Liver (tissue), 9 donors: Measurements from ENCODE around the gene TTYH3. TPM values are rescaled to one million over a fixed set of nuclear protein-coding genes. Genes with fewer than 3 reads are reported as not detected.

ENCODE experiments used
- DNase-seq: peaks from one replicate; pipeline ENCODE4 v3.0.0-alpha.2; 2017; ENCODE audit warnings: low spot score
- H3K27ac ChIP-seq, 2 donors: one replicate each; pipeline ENCODE4 v1.7.0; 2013; ENCODE audit warnings: inconsistent platforms in 2 of 2, low read length in 2 of 2, control low read depth in 1 of 2, low read depth in 1 of 2, mild to moderate bottlenecking in 1 of 2
- H3K27me3 ChIP-seq, 4 donors: one replicate each; pipeline versions ENCODE4 v1.6.1 to v1.7.0; 2013; ENCODE audit warnings: low read length in 3 of 4, inconsistent platforms in 1 of 4, mild to moderate bottlenecking in 1 of 4, moderate library complexity in 1 of 4; ENCODE audit not compliant: control insufficient read depth in 4 of 4, insufficient read depth in 4 of 4
- H3K36me3 ChIP-seq, 4 donors: one replicate each; pipeline versions ENCODE4 v1.6.1 to v1.7.0; 2013; ENCODE audit warnings: low read length in 3 of 4, mild to moderate bottlenecking in 3 of 4, low read depth in 1 of 4, moderate library complexity in 1 of 4; ENCODE audit not compliant: control insufficient read depth in 4 of 4, insufficient read depth in 3 of 4
- H3K4me1 ChIP-seq, 4 donors: one replicate each; pipeline versions ENCODE4 v1.6.1 to v1.7.0; 2013; ENCODE audit warnings: low read length in 3 of 4, mild to moderate bottlenecking in 3 of 4, moderate library complexity in 1 of 4; ENCODE audit not compliant: control insufficient read depth in 4 of 4, insufficient read depth in 4 of 4
- H3K4me3 ChIP-seq, 3 donors: one replicate each; pipeline versions ENCODE4 v1.6.1 to v1.7.0; 2013; ENCODE audit warnings: low read length in 3 of 3, control low read depth in 1 of 3, low read depth in 1 of 3, mild to moderate bottlenecking in 1 of 3
- H3K9ac ChIP-seq, 2 donors: one replicate each; pipeline ENCODE4 v1.7.0; 2013; ENCODE audit warnings: low read length in 2 of 2, mild to moderate bottlenecking in 2 of 2, moderate library complexity in 2 of 2, control low read depth in 1 of 2, low read depth in 1 of 2
- H3K9me3 ChIP-seq, 4 donors: one replicate each; pipeline versions ENCODE4 v1.6.1 to v1.7.0; 2013; ENCODE audit warnings: low read length in 3 of 4; ENCODE audit not compliant: control insufficient read depth in 4 of 4
- ATF3 ChIP-seq: IDR thresholded peaks from 2 replicates; pipeline ENCODE4 v1.6.1; 2016; ENCODE audit warnings: antibody characterized with exemption
- CTCF ChIP-seq: fragments of 150-350 bp; IDR thresholded peaks from 2 replicates; pipeline ENCODE4 v1.5.1; 2017; ENCODE audit warnings: improper control_type of control experiment, low read depth, low read length; ENCODE audit not compliant: missing input control
- EGR1 ChIP-seq, 2 donors: IDR thresholded peaks; 2 replicates each; pipeline ENCODE4 v1.6.1; 2016 to 2018; ENCODE audit warnings: antibody characterized with exemption in 2 of 2, low read depth in 2 of 2
- FOXA1 ChIP-seq: IDR thresholded peaks from 2 replicates; pipeline ENCODE4 v1.6.1; 2016; ENCODE audit warnings: antibody characterized with exemption
- FOXA2 ChIP-seq: IDR thresholded peaks from 2 replicates; pipeline ENCODE4 v1.6.1; 2016; ENCODE audit warnings: antibody characterized with exemption
- GABPA ChIP-seq, 2 donors: IDR thresholded peaks in 1 of 2; conservative IDR thresholded peaks in 1 of 2; 2 replicates each; pipeline ENCODE4 v1.6.1; 2016; ENCODE audit warnings: antibody characterized with exemption in 2 of 2, mild to moderate bottlenecking in 1 of 2, moderate library complexity in 1 of 2
- HNF4A ChIP-seq, 2 donors: conservative IDR thresholded peaks; 2 replicates each; pipeline ENCODE4 v1.6.1; 2016; ENCODE audit warnings: antibody characterized with exemption in 2 of 2, mild to moderate bottlenecking in 2 of 2
- HNF4G ChIP-seq: IDR thresholded peaks from 2 replicates; pipeline ENCODE4 v1.6.1; 2016; ENCODE audit warnings: antibody characterized with exemption
- JUND ChIP-seq, 2 donors: IDR thresholded peaks; 2 replicates each; pipeline ENCODE4 v1.6.1; 2016; ENCODE audit warnings: antibody characterized with exemption in 2 of 2
- MAX ChIP-seq: IDR thresholded peaks from 2 replicates; pipeline ENCODE4 v1.6.1; 2016; ENCODE audit warnings: antibody characterized with exemption
- NR2F2 ChIP-seq: IDR thresholded peaks from 2 replicates; pipeline ENCODE4 v1.6.1; 2016; ENCODE audit warnings: antibody characterized with exemption
- RAD21 ChIP-seq, 2 donors: IDR thresholded peaks; 2 replicates each; pipeline ENCODE4 v1.6.1; 2016; ENCODE audit warnings: antibody characterized with exemption in 2 of 2, mild to moderate bottlenecking in 2 of 2
- REST ChIP-seq: IDR thresholded peaks from 2 replicates; pipeline ENCODE4 v1.6.1; 2016; ENCODE audit warnings: antibody characterized with exemption, mild to moderate bottlenecking
- RXRA ChIP-seq, 2 donors: IDR thresholded peaks; 2 replicates each; pipeline ENCODE4 v1.6.1; 2017 to 2018; ENCODE audit warnings: antibody characterized with exemption in 2 of 2, mild to moderate bottlenecking in 1 of 2
- SP1 ChIP-seq: IDR thresholded peaks from 2 replicates; pipeline ENCODE4 v1.6.1; 2018; ENCODE audit warnings: antibody characterized with exemption, mild to moderate bottlenecking
- TAF1 ChIP-seq: conservative IDR thresholded peaks from 2 replicates; pipeline ENCODE4 v1.6.1; 2016; ENCODE audit warnings: antibody characterized with exemption, mild to moderate bottlenecking
- YY1 ChIP-seq: IDR thresholded peaks from 2 replicates; pipeline ENCODE4 v1.6.1; 2016; ENCODE audit warnings: antibody characterized with exemption, mild to moderate bottlenecking
- ZBTB33 ChIP-seq: IDR thresholded peaks from 2 replicates; pipeline ENCODE4 v1.6.1; 2016; ENCODE audit warnings: antibody characterized with exemption
- WGBS: extraction: QIAGEN DNeasy Blood & Tissue Kit; methylation state at CpG from one replicate; pipeline ENCODE4 v1.1.7; 2013; 5-methylcytosine and 5-hydroxymethylcytosine counted together
- polyA plus RNA-seq, 2 donors: library from polyadenylated mRNA; stranded (reverse) in 1 of 2; unstranded in 1 of 2; fragments of 200-250 nt in 1 of 2; fragments of >200 nt in 1 of 2; fragmentation: Nextera tagmentation in 1 of 2; extraction: Ambion mirVana in 1 of 2; gene quantifications; one replicate each; pipeline versions ENCODE4 v1.2.1 to v1.2.3, GENCODE V29; 2013 to 2015
- total RNA-seq, 2 donors: library from RNA; depleted of rRNA; stranded (reverse); fragments of >200 nt; gene quantifications; one replicate each; pipeline ENCODE4 v1.2.3, GENCODE V29; 2014
- donor health status: healthy.
- donor health status: healthy.
- donor health status: healthy.
- donor health status: healthy.
- donor health status: healthy.

TTYH3 gene
- total and polyA plus RNA-seq, 4 donors, result 8.2 to 19.6 (median 17.4) TPM

GRCh38 chr7:2613098-2613930 is 18.5 kb upstream of the TTYH3 start:
- Histone ChIP-seq H3K4me1 (peaks cover 0 to 12% (median 11%) of the 10 kb centered on the region in 4 donors), H3K27me3 (no peaks in the 10 kb centered on the region)
- WGBS, result 81% methylated on average over 19 of the region's 19 CpGs

More at GRCh38 chr7:2613098-2613930, 18.5 kb upstream of the TTYH3 start:
- no peak for DNase-seq
- no peak overlapping the region for H3K27ac ChIP-seq
- H3K4me3 ChIP-seq, result no peak overlapping the region
- H3K9ac ChIP-seq, result no peak overlapping the region
- no peak for TF ChIP-seq JUND (IDR thresholded peaks at IDR 0.05)
- no peak for TF ChIP-seq CTCF
- TF ChIP-seq RAD21 (IDR thresholded peaks at IDR 0.05), result no peak
- no peak for TF ChIP-seq TAF1
- TF ChIP-seq GABPA (IDR thresholded peaks at IDR 0.05 in 1 of 2, conservative IDR thresholded peaks at IDR 0.05 in 1 of 2), result no peak
- TF ChIP-seq ATF3, result no peak
- TF ChIP-seq NR2F2, result no peak
- TF ChIP-seq HNF4G, result no peak
- no peak for TF ChIP-seq YY1
- no peak for TF ChIP-seq HNF4A (conservative IDR thresholded peaks at IDR 0.05)
- no peak for TF ChIP-seq FOXA1
- no peak for TF ChIP-seq REST
- TF ChIP-seq SP1, result no peak
- no peak for TF ChIP-seq MAX
- TF ChIP-seq ZBTB33, result no peak
- no peak for TF ChIP-seq RXRA (IDR thresholded peaks at IDR 0.05)
- TF ChIP-seq FOXA2, result no peak
- TF ChIP-seq EGR1 (IDR thresholded peaks at IDR 0.05; ENCODE audit: low read depth in 2 of 2), result no peak
- H3K36me3 ChIP-seq, result no peaks in the 10 kb centered on the region
- H3K9me3 ChIP-seq, result no peaks in the 10 kb centered on the region
